GM18861 (cell line): ENCODE measurements around the gene DRG2.

Experiments
- ATAC-seq: cut with Tn5 transposase; IDR thresholded peaks from one replicate; pipeline ENCODE4 v1.9.1; 2021; ENCODE audit not compliant: unreplicated experiment

Gene DRG2

DNA sequence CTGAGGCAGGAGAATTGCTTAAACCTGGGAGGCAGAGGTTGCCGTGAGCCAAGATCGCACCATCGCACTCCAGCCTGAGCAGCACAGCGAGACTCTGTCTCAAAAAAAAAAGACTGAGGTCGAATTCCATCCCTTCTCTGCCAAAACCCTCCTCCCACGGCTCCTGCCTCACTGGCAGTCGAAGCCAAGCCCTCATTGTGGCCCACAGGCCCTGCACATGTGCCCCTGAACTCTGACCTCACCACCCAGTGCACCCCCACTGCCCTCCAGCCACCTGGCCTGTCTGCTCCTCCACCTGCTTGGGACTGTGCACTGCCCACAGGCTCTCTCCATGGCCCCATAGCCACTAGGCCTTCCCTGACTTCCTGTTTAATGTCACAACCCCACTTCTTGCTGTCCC lies 27.8 kb downstream of the DRG2 start:
- no peak for ATAC-seq

DNA sequence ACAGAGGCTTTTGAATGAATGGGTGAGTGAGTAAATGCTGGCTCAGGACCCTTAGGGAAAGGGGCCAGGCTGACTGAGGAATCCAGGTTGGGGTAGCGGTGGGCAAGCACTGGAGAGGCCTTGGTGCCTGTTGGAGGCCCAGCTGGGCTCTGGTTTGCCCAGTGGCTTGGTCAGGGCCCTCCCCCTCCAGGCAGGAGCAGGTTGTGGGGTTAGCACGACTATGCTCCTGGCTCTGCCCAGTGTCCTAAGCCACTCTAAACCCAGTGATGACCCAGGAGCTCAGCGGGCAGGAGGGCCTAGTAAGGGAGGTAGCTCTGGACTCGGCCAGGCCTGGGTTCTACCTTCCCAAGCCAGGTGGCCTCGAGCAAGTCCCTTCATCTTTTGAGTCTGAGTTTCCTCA lies 28.3 kb downstream of the DRG2 start:
- no peak for ATAC-seq

DNA sequence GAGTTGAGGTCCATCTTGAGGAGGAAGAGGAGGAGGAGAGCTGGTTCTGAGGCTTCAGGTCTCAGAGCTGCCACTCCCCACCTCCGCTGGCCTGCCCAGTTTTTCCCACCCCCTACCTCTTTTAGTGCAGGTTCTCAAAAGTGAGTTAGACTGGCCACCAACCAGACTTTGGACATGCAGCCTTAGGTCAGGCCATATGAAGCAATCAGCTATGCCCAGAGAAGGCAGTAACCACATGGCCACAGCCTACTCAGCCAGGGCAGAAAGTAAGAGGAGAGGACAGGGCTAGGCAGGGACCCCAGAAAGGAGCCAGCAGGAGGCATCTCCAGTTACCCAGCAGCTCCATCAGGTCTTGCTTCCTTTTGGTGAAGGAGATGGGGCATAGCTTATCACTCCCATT lies 29.8 kb downstream of the DRG2 start:
- ATAC-seq = no peak

DNA sequence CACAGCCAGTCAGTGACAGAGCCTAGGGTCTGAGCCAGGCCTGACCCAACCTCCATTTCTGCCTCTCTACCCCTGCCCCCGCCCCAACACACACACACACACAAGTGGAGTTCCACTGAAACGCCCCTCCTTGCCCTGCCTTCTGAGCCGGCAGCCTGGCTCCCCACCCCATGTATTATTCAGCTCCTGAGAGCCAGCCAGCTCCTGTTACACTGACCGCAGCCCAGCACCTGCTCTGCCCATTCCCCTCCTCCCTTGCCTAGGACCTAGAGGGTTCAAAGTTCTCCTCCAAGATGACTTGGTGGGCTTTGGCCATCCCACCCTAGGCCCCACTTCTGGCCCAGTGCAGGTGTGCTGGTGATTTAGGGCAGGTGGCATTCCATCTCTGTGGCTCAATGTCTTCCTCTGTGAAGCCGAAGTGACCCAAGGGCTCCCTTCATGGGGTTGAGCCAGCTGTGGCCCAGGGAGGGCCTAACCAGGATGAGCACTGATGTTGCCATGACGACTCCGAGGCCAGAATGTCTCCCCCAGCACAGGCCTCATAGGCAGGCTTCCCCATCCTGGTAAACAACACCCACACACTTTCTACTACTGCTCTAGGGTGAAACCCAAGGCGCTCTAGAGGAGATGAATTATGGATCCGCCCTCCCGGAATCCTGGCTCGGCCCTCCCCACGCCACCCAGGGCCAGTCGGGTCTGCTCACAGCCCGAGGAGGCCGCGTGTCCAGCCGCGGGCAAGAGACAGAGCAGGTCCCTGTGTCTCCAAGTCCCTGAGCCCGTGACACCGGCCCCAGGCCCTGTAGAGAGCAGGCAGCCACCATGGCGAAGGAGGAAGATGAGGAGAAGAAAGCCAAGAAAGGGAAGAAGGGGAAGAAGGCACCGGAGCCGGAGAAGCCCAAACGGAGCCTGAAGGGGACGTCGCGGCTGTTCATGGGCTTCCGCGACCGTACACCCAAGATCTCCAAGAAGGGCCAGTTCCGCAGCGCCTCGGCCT lies 30.5 kb downstream of the DRG2 start:
- no peak for ATAC-seq

DNA sequence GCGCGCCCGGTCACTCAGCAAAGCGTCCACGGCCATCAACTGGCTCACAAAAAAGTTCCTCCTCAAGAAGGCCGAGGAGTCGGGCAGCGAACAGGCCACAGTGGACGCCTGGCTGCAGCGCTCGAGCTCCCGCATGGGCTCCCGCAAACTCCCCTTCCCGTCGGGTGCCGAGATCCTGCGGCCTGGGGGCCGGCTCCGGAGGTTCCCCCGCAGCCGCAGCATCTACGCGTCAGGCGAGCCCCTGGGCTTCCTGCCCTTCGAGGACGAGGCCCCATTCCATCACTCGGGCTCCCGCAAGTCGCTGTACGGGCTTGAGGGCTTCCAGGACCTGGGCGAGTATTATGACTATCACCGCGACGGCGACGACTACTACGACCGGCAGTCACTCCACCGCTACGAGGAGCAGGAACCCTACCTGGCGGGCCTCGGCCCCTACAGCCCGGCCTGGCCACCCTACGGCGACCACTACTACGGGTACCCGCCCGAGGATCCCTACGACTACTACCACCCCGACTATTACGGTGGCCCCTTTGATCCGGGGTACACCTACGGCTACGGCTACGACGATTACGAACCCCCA lies 31.5 kb downstream of the DRG2 start:
- no peak for ATAC-seq

DNA sequence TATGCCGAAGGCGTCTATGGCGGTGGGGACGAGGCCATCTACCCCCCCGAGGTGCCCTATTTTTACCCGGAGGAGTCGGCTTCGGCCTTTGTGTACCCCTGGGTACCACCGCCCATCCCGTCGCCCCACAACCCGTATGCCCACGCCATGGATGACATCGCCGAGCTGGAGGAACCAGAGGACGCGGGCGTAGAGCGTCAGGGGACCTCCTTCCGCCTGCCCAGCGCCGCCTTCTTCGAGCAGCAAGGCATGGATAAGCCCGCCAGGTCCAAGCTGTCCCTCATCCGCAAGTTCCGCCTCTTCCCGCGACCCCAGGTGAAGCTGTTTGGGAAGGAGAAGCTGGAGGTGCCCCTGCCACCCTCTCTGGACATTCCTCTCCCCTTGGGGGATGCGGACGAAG lies 32.2 kb downstream of the DRG2 start:
- ATAC-seq = no peak

DNA sequence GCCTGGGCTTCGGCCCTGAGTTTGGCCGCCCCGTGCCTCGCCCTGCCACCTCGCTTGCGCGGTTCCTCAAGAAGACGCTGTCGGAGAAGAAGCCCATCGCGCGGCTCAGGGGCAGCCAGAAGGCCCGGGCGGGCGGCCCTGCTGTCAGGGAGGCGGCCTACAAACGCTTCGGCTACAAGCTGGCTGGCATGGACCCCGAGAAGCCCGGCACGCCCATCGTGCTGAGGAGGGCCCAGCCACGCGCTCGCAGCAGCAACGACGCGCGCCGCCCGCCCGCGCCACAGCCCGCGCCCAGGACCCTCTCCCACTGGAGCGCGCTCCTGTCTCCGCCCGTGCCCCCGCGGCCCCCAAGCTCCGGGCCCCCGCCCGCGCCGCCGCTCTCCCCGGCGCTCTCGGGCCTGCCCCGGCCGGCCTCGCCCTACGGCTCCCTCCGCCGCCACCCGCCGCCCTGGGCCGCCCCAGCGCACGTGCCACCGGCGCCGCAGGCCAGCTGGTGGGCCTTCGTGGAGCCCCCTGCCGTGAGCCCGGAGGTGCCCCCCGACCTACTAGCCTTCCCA lies 32.8 kb downstream of the DRG2 start:
- no peak for ATAC-seq

DNA sequence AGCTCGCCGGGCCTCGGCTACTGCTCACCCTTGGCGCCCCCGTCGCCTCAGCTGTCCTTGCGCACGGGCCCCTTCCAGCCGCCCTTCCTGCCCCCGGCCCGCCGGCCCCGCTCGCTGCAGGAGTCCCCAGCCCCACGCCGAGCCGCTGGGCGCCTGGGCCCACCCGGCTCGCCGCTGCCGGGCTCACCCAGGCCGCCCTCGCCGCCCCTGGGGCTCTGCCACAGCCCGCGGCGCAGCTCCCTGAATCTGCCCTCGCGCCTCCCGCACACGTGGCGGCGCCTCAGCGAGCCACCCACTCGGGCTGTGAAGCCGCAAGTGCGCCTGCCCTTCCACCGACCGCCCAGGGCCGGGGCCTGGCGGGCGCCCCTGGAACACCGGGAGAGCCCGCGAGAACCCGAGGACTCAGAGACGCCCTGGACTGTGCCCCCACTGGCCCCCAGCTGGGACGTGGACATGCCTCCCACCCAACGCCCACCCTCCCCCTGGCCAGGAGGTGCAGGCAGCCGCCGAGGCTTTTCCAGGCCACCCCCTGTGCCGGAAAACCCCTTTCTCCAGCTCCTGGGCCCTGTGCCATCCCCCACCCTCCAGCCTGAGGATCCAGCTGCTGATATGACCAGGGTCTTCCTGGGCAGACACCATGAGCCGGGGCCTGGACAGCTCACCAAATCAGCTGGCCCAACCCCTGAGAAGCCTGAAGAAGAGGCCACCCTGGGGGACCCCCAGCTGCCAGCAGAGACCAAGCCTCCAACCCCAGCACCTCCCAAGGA lies 33.6 kb downstream of the DRG2 start:
- ATAC-seq = no peak

DNA sequence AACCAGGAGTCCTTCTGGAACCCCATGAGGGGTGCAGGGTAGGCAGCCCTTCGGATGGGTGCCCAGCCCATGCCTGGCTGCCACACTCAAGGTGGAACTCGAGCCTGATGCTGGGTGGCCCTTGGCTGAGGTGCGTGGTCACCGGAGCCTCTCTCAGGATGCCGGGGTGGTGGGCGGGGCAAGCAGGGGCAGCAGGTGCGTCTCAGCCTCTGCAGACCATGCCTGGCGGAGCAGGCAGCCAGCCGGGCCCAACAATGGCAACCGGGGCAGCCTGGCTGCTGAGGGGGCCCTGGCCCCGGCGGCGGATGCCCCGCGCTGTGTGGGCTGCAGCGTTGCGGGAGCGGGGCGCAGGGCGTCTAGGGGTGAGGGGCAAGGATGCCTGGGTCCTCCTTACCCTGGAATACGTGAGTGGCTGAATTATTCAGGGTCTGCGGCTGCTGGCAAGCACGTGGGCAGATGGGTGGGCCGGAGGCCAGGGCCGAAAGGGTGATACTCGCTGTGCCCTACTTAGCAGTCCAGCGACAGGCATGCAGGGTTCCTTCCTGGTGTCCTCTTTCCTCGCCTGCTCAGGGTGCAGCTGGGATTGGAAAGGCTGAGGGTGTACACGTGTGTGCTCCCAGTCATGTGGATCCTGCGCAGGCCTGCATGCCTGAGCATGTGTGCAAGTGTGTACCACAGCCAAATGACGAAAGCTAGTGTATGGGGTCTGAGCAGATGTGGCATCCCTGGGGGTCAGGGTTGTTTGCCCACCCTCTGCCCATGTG lies 35.4 kb downstream of the DRG2 start:
- no peak for ATAC-seq

DNA sequence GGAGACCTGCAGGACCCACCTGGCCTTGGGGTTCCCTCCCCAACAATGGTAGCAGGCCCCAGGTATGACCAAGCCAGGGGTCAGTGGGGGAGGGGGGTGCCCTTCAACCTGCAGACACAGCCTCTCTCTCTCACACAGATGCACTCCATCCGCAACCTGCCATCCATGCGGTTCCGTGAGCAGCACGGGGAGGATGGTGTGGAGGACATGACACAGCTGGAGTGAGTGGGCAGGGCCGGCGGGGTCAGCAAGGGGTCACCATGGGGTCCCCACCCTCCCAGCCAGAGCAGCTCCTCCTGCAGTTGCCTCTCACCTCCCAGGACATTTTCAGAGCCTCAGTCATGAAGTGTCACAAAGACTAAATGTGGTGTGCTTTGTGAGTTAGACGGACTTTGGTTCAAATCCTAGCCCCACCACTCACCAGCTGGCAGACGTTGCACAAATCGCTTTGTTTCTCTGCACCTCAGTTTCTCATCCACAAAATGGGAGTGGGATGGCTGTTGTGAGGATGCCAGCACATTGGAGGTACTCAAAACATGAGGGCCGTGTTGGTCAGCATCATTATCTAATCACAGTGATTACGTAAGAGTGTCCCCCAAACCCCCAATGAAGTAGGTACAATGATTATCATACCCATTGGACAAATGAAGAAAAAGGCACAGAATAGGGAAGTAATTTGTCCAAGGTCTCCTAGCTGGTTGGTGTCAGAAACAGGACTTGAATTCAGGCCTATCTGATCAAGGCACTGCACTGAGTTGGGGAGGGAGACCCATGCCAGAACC lies 36.8 kb downstream of the DRG2 start:
- no peak for ATAC-seq

DNA sequence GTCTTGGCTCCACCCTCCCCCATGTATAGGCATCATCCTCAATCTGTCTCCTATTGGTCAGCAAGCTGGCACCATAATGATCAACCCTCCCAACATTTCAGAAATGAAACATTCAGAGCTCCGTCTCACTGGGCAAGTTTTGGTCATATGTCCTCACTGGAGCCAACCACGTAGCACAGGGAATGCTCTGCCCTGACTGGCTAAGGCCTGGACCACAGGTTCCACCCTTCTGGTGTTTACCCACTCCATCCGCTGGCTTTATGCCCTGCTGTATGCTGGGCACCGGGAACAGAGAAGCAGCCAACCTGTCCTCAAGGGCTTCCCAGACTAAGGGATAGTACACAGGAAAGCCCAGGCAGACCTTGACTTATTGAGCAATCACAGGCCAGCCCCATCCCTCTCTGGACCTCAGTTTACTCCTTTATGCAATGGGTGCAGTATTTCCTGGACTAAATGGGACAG lies 41.3 kb downstream of the DRG2 start:
- ATAC-seq = no peak

DNA sequence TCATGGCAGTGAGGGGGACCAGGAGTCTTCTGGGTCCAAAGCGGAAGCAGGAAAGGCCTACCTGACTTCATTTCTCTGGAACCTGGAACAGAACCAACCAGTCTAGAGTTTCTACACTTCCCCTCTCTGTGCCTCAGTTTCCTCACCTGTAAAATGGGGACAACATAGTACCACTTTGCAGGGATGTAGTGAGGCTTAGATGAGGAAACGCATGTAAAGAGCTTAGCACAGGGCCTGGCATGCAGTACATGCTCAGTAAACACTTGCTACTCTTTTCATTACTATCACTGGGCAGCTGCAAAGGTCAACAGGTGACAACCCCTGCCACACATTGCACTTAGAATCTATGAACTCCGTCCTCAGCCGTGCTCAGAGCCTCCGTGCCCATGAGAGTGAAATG lies 45.0 kb downstream of the DRG2 start:
- ATAC-seq = no peak

DNA sequence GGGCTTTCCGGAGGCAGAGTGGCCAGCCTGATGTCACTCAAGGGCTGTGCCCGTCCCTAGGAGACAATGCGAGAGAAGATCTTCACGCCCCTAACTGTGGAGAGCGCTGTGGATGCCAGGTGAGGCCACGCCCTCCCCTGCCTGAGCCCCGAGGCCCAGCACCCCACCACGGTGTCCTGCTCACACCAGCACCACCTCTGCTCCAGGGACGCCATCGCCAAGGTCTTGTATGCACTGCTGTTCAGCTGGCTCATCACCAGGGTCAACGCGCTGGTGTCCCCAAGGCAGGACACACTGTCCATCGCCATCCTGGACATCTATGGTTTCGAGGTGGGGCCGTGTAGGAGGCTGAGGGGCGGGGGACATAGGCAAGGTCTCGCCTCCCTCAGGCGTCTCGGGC lies 48.6 kb downstream of the DRG2 start:
- ATAC-seq = no peak

DNA sequence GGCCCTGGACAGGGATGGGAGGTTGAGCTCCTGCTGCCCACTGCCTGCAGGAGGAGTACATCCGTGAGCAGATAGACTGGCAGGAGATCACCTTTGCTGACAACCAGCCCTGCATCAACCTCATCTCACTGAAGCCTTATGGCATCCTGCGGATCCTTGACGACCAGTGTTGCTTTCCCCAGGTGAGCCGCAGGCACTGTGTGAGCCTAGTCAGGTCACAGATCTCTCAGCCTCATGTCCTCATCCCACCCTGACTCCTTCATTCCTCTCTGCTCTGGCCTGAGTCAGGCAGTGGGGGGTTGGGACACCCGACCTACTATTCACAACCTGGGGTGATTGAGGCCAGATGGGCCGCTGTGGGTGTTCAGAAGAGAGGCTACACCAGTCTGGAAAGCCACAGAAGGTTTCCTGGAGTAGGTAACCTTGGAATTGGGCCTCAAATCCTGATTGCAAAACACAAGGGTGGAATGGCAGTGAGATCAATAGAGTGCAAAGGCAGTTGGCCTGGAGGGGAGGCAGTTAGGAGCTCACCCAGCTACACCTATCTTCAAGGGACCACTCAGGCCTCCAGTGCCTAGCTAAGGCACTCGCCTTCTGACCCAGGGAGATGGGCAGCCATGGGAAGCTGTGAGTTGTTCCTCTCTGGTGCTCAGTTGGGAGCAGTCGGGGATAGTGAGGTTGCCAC lies 50.5 kb downstream of the DRG2 start:
- no peak for ATAC-seq

DNA sequence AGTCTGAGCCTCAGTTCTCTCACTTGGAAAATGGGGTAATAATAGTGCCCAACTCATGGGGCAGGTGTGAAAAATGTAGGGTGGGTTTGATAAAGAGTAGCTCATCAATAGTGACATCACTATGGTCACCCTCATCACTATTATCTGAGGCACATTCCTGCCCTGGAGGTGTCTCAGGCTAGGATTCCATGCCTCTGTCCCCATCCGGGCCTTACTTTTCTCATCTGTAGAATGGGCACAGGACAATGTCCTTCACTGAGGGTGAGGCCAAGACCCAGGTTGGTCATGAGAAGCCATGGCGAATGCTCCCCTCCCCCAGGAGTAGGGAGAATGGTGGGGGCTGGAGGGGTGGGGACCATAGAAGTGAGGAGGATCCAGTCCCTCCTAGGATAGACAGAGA lies 51.3 kb downstream of the DRG2 start:
- ATAC-seq = no peak

DNA sequence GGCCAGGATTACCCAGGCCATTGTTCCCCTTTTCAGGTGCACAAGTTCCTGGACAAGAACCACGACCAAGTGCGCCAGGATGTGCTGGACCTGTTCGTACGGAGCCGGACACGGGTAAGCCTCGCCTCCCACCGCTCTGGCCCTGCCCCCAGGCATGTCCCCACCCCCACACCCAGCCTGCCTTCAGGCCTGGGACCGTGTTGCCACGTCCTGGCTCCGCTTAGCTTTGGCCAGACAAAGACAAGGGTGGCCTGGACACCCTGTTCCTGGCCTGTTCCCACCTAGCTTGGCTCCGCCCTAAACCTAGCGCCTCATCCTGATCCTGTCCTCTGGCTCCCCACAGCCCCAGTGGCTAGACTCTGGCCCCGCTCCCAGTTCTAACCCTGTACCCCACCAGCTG lies 51.8 kb downstream of the DRG2 start:
- no peak for ATAC-seq

DNA sequence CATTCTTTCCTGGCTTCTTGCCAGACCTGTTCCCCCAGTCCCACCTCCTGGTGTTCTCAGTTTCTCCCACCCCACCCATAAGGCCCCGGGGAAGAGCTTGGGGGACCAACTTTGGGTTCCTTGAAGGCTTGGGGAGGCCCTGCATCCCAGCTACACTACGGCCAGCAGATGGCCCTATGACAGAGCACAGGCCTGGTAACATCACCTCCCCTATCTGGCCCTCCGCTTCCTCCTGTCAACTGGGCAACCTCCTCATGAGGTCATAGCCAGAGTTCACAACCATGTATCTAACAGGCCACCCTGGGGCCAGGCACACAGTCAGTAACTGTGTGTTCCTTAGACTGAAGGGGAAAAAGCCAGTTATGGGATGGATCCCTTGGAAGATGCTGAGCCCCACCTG lies 52.2 kb downstream of the DRG2 start:
- ATAC-seq = no peak

DNA sequence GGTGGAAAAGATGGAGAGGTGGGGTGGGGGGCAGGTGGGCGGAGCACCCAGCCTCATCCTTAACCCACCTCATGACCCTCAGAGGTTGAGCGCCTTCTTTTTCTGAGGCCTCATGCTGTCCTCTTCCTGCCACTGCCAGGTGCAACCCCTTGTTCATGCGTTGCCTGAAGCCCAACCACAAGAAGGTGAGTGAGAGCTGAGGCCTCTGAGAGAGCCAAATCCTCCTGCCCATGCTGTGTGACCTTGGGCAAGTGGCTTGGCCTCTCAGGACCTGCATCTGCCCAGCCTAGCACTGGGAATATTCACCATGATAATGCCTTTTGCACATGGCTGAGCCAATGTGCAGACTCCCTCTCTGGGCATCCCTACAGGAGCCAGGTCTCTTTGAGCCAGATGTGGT lies 52.9 kb downstream of the DRG2 start:
- no peak for ATAC-seq

DNA sequence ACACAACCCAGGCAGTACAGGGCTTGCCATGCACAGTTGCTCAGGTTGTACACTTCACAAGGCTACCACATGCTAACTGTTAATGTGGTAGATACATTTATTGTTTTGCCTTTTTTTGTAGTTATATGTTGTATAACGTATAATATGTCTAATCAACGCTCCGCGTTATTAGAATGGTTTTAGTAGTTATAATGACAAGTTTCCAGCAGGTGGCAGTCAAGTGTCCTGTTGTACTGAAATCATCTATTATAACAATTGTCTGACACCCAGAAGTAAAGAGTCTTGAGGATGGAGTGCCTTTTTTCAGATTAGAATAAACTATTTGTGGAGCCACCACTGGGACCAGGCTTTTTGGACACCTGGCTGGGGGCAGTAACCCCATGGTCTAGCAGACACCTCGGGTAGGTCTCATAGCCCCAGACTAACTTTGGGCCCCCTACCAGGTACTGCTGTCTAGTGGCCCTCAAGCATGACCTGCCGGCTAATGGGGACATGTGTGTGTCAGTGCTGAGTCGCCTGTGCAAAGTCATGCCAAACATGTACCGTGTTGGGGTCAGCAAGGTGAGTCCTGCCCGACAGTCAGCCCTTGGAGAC lies 53.6 kb downstream of the DRG2 start:
- no peak for ATAC-seq
